HepG2 (cell line): ENCODE measurements around the gene RBM19. TPM values are rescaled to one million over a fixed set of nuclear protein-coding genes. Genes with fewer than 3 reads are reported as not detected.

Experiments
- ATM ChIP-seq: fragments of 450-650 bp; IDR thresholded peaks from 2 replicates; pipeline ENCODE4 v1.7.1; 2017; ENCODE audit warnings: mild to moderate bottlenecking, borderline replicate concordance
- CEBPG ChIP-seq: IDR thresholded peaks from 2 replicates; pipeline ENCODE4 v1.6.1; 2016
- DNMT3B ChIP-seq: conservative IDR thresholded peaks from 2 replicates; pipeline ENCODE4 v1.6.1; 2016; ENCODE audit warnings: missing biosample characterization, control low read depth
- ELF3 ChIP-seq: IDR thresholded peaks from 2 replicates; pipeline ENCODE4 v1.6.1; 2016; ENCODE audit warnings: missing genetic modification reagents, missing compliant biosample characterization
- ELF4 ChIP-seq: sonication (generic); formaldehyde crosslinking; IDR thresholded peaks from 2 replicates; pipeline ENCODE4 v1.5.0; 2020; ENCODE audit warnings: missing genetic modification reagents, mild to moderate bottlenecking, moderate library complexity, borderline replicate concordance
- FIP1L1 ChIP-seq: fragments of 200-400 bp; formaldehyde crosslinking; IDR thresholded peaks from 2 replicates; pipeline ENCODE4 v1.6.1; 2018; ENCODE audit warnings: low read depth, mild to moderate bottlenecking, low read length, moderate library complexity, borderline replicate concordance; ENCODE audit not compliant: insufficient read depth
- FOXC1 ChIP-seq: sonication (generic); formaldehyde crosslinking; IDR thresholded peaks from 2 replicates; pipeline ENCODE4 v1.8.0; 2022; ENCODE audit warnings: mild to moderate bottlenecking, missing genetic modification reagents, borderline replicate concordance
- FOXJ3 ChIP-seq: sonication (generic); formaldehyde crosslinking; IDR thresholded peaks from 2 replicates; pipeline ENCODE4 v1.4.0; 2020; ENCODE audit warnings: missing genetic modification reagents, mild to moderate bottlenecking, borderline replicate concordance
- GLI4 ChIP-seq: sonication (generic); formaldehyde crosslinking; IDR thresholded peaks from 2 replicates; pipeline ENCODE4 v1.5.1; 2020; ENCODE audit warnings: missing genetic modification reagents, mild to moderate bottlenecking, moderate library complexity, borderline replicate concordance
- ISL2 ChIP-seq: sonication (generic); formaldehyde crosslinking; IDR thresholded peaks from 2 replicates; pipeline ENCODE4 v1.5.0; 2020; ENCODE audit warnings: missing genetic modification reagents
- KDM6A ChIP-seq: IDR thresholded peaks from 2 replicates; pipeline ENCODE4 v1.6.1; 2016; ENCODE audit warnings: low read depth
- MBD4 ChIP-seq: IDR thresholded peaks from 2 replicates; pipeline ENCODE4 v1.6.1; 2012; ENCODE audit warnings: low read length, inconsistent platforms, borderline replicate concordance
- MIXL1 ChIP-seq: IDR thresholded peaks from 2 replicates; pipeline ENCODE4 v1.6.1; 2016
- NFE2L1 ChIP-seq: sonication (generic); formaldehyde crosslinking; IDR thresholded peaks from 2 replicates; pipeline ENCODE4 v1.4.0; 2020; ENCODE audit warnings: missing genetic modification reagents, mild to moderate bottlenecking, borderline replicate concordance
- NR2F6 ChIP-seq, 2 experiments: IDR thresholded peaks; 2 replicates each; pipeline ENCODE4 v1.6.1; 2016; ENCODE audit warnings: antibody characterized with exemption in 1 of 2, mild to moderate bottlenecking in 1 of 2
- ONECUT2 ChIP-seq: sonication (generic); formaldehyde crosslinking; IDR thresholded peaks from 2 replicates; pipeline ENCODE4 v1.4.0; 2020; ENCODE audit warnings: missing genetic modification reagents
- REXO4 ChIP-seq: sonication (generic); formaldehyde crosslinking; IDR thresholded peaks from 2 replicates; pipeline ENCODE4 v1.8.0; 2022; ENCODE audit warnings: missing genetic modification reagents, mild to moderate bottlenecking, borderline replicate concordance
- SIN3A ChIP-seq: IDR thresholded peaks from 2 replicates; pipeline ENCODE4 v1.6.1; 2011; ENCODE audit warnings: low read depth, mild to moderate bottlenecking, control low read depth, low read length, borderline replicate concordance
- TFDP2 ChIP-seq: sonication (generic); formaldehyde crosslinking; IDR thresholded peaks from 2 replicates; pipeline ENCODE4 v1.4.0; 2020; ENCODE audit warnings: missing genetic modification reagents
- XBP1 ChIP-seq: sonication (generic); formaldehyde crosslinking; IDR thresholded peaks from 2 replicates; pipeline ENCODE4 v1.5.0; 2020; ENCODE audit warnings: missing genetic modification reagents
- ZNF337 ChIP-seq: sonication (generic); formaldehyde crosslinking; IDR thresholded peaks from 2 replicates; pipeline ENCODE4 v1.5.1; 2020; ENCODE audit warnings: missing genetic modification reagents, low read depth, mild to moderate bottlenecking, borderline replicate concordance
- ZNF513 ChIP-seq: sonication (generic); formaldehyde crosslinking; conservative IDR thresholded peaks from 2 replicates; pipeline ENCODE4 v1.5.0; 2020; ENCODE audit warnings: missing genetic modification reagents
- ZNF547 ChIP-seq: sonication (generic); formaldehyde crosslinking; IDR thresholded peaks from 2 replicates; pipeline ENCODE4 v1.5.1; 2020; ENCODE audit warnings: mild to moderate bottlenecking, missing genetic modification reagents
- ZNF709 ChIP-seq: sonication (generic); formaldehyde crosslinking; IDR thresholded peaks from 2 replicates; pipeline ENCODE4 v1.5.0; 2020; ENCODE audit warnings: mild to moderate bottlenecking, missing genetic modification reagents
- ZNF768 ChIP-seq: sonication (generic); formaldehyde crosslinking; IDR thresholded peaks from 2 replicates; pipeline ENCODE4 v1.4.0; 2020; ENCODE audit warnings: missing genetic modification reagents
- ZNF792 ChIP-seq: IDR thresholded peaks from 2 replicates; pipeline ENCODE4 v1.6.1; 2016
- ZSCAN30 ChIP-seq: sonication (generic); formaldehyde crosslinking; IDR thresholded peaks from 2 replicates; pipeline ENCODE4 v1.5.0; 2020; ENCODE audit warnings: mild to moderate bottlenecking, missing genetic modification reagents
- polyA plus RNA-seq, 8 experiments: library from polyadenylated mRNA; depleted of rRNA in 3 of 8; stranded (reverse) in 7 of 8; unstranded in 1 of 8; fragments of >200 nt; fragmentation: Illumina TruSeq in 4 of 8; extraction: Trizol in 4 of 8; gene quantifications; 2 replicates each; pipeline versions ENCODE4 v1.2.1 to v1.2.3, GENCODE V29; 2011 to 2016; ENCODE audit warnings: low read depth in 4 of 8, missing spikeins in 1 of 8, mixed read lengths in 1 of 8; ENCODE audit not compliant: insufficient read depth in 1 of 8
- total RNA-seq, 5 experiments: library from RNA; depleted of rRNA; stranded (reverse); fragments of >200 nt; fragmentation: Illumina TruSeq; extraction: Trizol; gene quantifications; 2 replicates each; pipeline ENCODE4 v1.2.3, GENCODE V29; 2016; ENCODE audit warnings: low read depth in 1 of 5

RBM19 gene
- total and polyA plus RNA-seq, 2 of the 13 experiments (the other 11 are each of a cell fraction or from before 2014, with no cell fraction given), result 19.3 to 32.2 TPM

- TF ChIP-seq ZNF337, result 0 out of 2 replicates have a peak, but pooled peaks have one; percentile 25
- peak; percentile 56; the same call in 1 of the 2 replicates for TF ChIP-seq NFE2L1 (CRISPR knock-in tag)
- TF ChIP-seq NR2F6 (IDR thresholded peaks at IDR 0.05), result 0 out of 2 replicates have a peak, but pooled peaks have one; percentile 54
- TF ChIP-seq NR2F6 (CRISPR knock-in tag; IDR thresholded peaks at IDR 0.05), result peak; percentile 75; the same call in 1 of the 2 replicates
- no peak; the same call in 1 of the 2 replicates for TF ChIP-seq DNMT3B
- TF ChIP-seq KDM6A (CRISPR knock-in tag), result no peak
- TF ChIP-seq FOXC1, result no peak
- TF ChIP-seq XBP1, result no peak
- no peak for TF ChIP-seq ZNF547 (CRISPR knock-in tag)
- 0 out of 2 replicates have a peak, but pooled peaks have one; percentile 29 for TF ChIP-seq ELF4
- TF ChIP-seq MBD4, result no peak
- TF ChIP-seq ATM, result no peak
- TF ChIP-seq SIN3A, result peak; percentile 96; the same call in 1 of the 2 replicates
- peak; percentile 52 for TF ChIP-seq ZNF792 (CRISPR knock-in tag)
- no peak for TF ChIP-seq TFDP2 (CRISPR knock-in tag)
- no peak for TF ChIP-seq ISL2 (CRISPR knock-in tag)
- no peak for TF ChIP-seq REXO4 (CRISPR knock-in tag)
- no peak for TF ChIP-seq FOXJ3 (CRISPR knock-in tag)
- TF ChIP-seq MIXL1, result no peak; the same call in 1 of the 2 replicates
- TF ChIP-seq GLI4, result no peak
- 0 out of 2 replicates have a peak, but pooled peaks have one; percentile 24 for TF ChIP-seq ZNF768 (CRISPR knock-in tag)
- 0 out of 2 replicates have a peak, but pooled peaks have one; percentile 48 for TF ChIP-seq ELF3
- TF ChIP-seq FIP1L1, result no peak
- TF ChIP-seq ZNF513 (CRISPR knock-in tag), result no peak
- no peak for TF ChIP-seq ZSCAN30
- TF ChIP-seq CEBPG (CRISPR knock-in tag), result no peak
- no peak for TF ChIP-seq ONECUT2
- TF ChIP-seq ZNF709, result peak; percentile 54; the same call in 1 of the 2 replicates
Observed at GRCh38 chr12:113965951-113966797, at the start of gene RBM19 (continued).
